HG03175 (cell line): ENCODE data around the gene NSD1.

Experiments used
- ATAC-seq: cut with Tn5 transposase; IDR thresholded peaks from one replicate; pipeline ENCODE4 v1.9.1; 2021; ENCODE audit warnings: mild to moderate bottlenecking, moderate library complexity; ENCODE audit not compliant: unreplicated experiment

The NSD1 gene

GRCh38 chr5:177319913-177320588 is 186.5 kb downstream of the NSD1 start:
- ATAC-seq = no peak

- ATAC-seq = no peak
Observed at GRCh38 chr5:177320879-177321278, 187.3 kb downstream of the NSD1 start.

- no peak for ATAC-seq
Observed at GRCh38 chr5:177325868-177326381, 192.4 kb downstream of the NSD1 start.

- no peak for ATAC-seq
Observed at GRCh38 chr5:177327539-177328522, 194.3 kb downstream of the NSD1 start.

- ATAC-seq = no peak
Observed at GRCh38 chr5:177328545-177329231, 195.1 kb downstream of the NSD1 start.

GRCh38 chr5:177329883-177330282 is 196.3 kb downstream of the NSD1 start:
- ATAC-seq = no peak

GRCh38 chr5:177330991-177331842 is 197.6 kb downstream of the NSD1 start:
- ATAC-seq = no peak

- ATAC-seq = no peak
Observed at GRCh38 chr5:177332031-177332895, 198.7 kb downstream of the NSD1 start.

- no peak for ATAC-seq
Observed at GRCh38 chr5:177332896-177333260, 199.3 kb downstream of the NSD1 start.

- no peak for ATAC-seq
Observed at GRCh38 chr5:177333420-177334154, 200.0 kb downstream of the NSD1 start.

- ATAC-seq = no peak
Observed at GRCh38 chr5:177334155-177334551, 200.6 kb downstream of the NSD1 start.

GRCh38 chr5:177334781-177335700 is 201.5 kb downstream of the NSD1 start:
- ATAC-seq = no peak

GRCh38 chr5:177335701-177336065 is 202.1 kb downstream of the NSD1 start:
- ATAC-seq = no peak

GRCh38 chr5:177336112-177336511 is 202.5 kb downstream of the NSD1 start:
- ATAC-seq = no peak

GRCh38 chr5:177336603-177337494 is 203.3 kb downstream of the NSD1 start:
- ATAC-seq = no peak

GRCh38 chr5:177338251-177339106 is 204.9 kb downstream of the NSD1 start:
- ATAC-seq = no peak
